ENCODE results near the gene TASOR.
"Not testable (repeated sequence)": the region's sequence is repeated elsewhere in the genome, so short reads cannot be mapped to it uniquely, and the experiment has no call there.

The TASOR gene

GRCh38 chr3:56724676-56725075 is 41.6 kb upstream of the TASOR start:
- TF ChIP-seq CTCF (IDR thresholded peaks at IDR 0.05; ENCODE audit: insufficient read depth, low read length): no peak
- no peak for TF ChIP-seq GABPA (IDR thresholded peaks at IDR 0.05; ENCODE audit: low read depth)
- TF ChIP-seq SPI1 (IDR thresholded peaks at IDR 0.05; ENCODE audit: borderline replicate concordance, low read depth): no peak
- no peak for TF ChIP-seq POLR2AphosphoS5 (IDR thresholded peaks at IDR 0.05; ENCODE audit: low read depth)
- no peak for TF ChIP-seq REST (IDR thresholded peaks at IDR 0.05; ENCODE audit: insufficient replicate concordance, low read depth)
- DNase-seq (ENCODE audit: low read depth in 1 of 2, low spot score in 1 of 2): no peak
- Histone ChIP-seq H3K27me3 (ENCODE audit: insufficient read depth, poor library complexity, severe bottlenecking) (no peaks in the 10 kb centered on the region), H3K27ac (replicated peaks) (no peak overlapping the region), H3K4me3 (replicated peaks; ENCODE audit: insufficient read depth, low read length) (no peak overlapping the region)

GRCh38 chr3:56720849-56721248 is 37.8 kb upstream of the TASOR start:
- TF ChIP-seq CTCF (IDR thresholded peaks at IDR 0.05; ENCODE audit: insufficient read depth, low read length) (no peak), SPI1 (IDR thresholded peaks at IDR 0.05; ENCODE audit: borderline replicate concordance, low read depth) (no peak), REST (IDR thresholded peaks at IDR 0.05; ENCODE audit: insufficient replicate concordance, low read depth) (no peak), POLR2AphosphoS5 (IDR thresholded peaks at IDR 0.05; ENCODE audit: low read depth) (no peak), GABPA (IDR thresholded peaks at IDR 0.05; ENCODE audit: low read depth) (no peak)
- Histone ChIP-seq H3K27me3 (ENCODE audit: insufficient read depth, poor library complexity, severe bottlenecking) (no peaks in the 10 kb centered on the region), H3K4me3 (replicated peaks; ENCODE audit: insufficient read depth, low read length) (no peak overlapping the region), H3K27ac (replicated peaks) (no peak overlapping the region)
- DNase-seq (ENCODE audit: low read depth in 1 of 2, low spot score in 1 of 2): no peak

- DNase-seq (ENCODE audit: low read depth in 1 of 2, low spot score in 1 of 2); H3K4me3 ChIP-seq (replicated peaks; ENCODE audit: insufficient read depth, low read length); H3K27me3 ChIP-seq (ENCODE audit: insufficient read depth, poor library complexity, severe bottlenecking); H3K27ac ChIP-seq (replicated peaks): not testable (repeated sequence)
Observed at GRCh38 chr3:56718809-56719208, 35.7 kb upstream of the TASOR start.

- TF ChIP-seq REST (IDR thresholded peaks at IDR 0.05; ENCODE audit: insufficient replicate concordance, low read depth) (no peak), SPI1 (IDR thresholded peaks at IDR 0.05; ENCODE audit: borderline replicate concordance, low read depth) (no peak), CTCF (IDR thresholded peaks at IDR 0.05; ENCODE audit: insufficient read depth, low read length) (no peak), GABPA (IDR thresholded peaks at IDR 0.05; ENCODE audit: low read depth) (no peak), POLR2AphosphoS5 (IDR thresholded peaks at IDR 0.05; ENCODE audit: low read depth) (no peak)
- H3K27ac ChIP-seq (replicated peaks): no peak overlapping the region
- H3K4me3 ChIP-seq (replicated peaks; ENCODE audit: insufficient read depth, low read length): no peak overlapping the region
- no peak for DNase-seq (ENCODE audit: low read depth in 1 of 2, low spot score in 1 of 2)
- H3K27me3 ChIP-seq (ENCODE audit: insufficient read depth, poor library complexity, severe bottlenecking): no peaks in the 10 kb centered on the region
Observed at GRCh38 chr3:56711344-56711743, 28.3 kb upstream of the TASOR start.

- H3K27ac ChIP-seq (replicated peaks); H3K27me3 ChIP-seq (ENCODE audit: insufficient read depth, poor library complexity, severe bottlenecking); H3K4me3 ChIP-seq (replicated peaks; ENCODE audit: insufficient read depth, low read length); DNase-seq (ENCODE audit: low read depth in 1 of 2, low spot score in 1 of 2): not testable (repeated sequence)
Observed at GRCh38 chr3:56707412-56707811, 24.3 kb upstream of the TASOR start.
